Measurements from ENCODE around the gene MRPL51.
"Not testable (repeated sequence)": the region's sequence is repeated elsewhere in the genome, so short reads cannot be mapped to it uniquely, and the experiment has no call there.

The MRPL51 gene

GRCh38 chr12:6478416-6478815, 14.6 kb downstream of the MRPL51 start:
- H3K79me2 ChIP-seq (ENCODE audit: control insufficient read depth, insufficient read depth, low read length, unreplicated experiment): no peaks in the 10 kb centered on the region
- H2AFZ ChIP-seq (ENCODE audit: low read length, unreplicated experiment): no peak overlapping the region
- H3K27ac ChIP-seq (ENCODE audit: low read depth, low read length): no peak overlapping the region
- H3K4me3 ChIP-seq (ENCODE audit: low read depth, low read length): no peak overlapping the region
- H3K4me1 ChIP-seq (ENCODE audit: control insufficient read depth, insufficient read depth, low read length, unreplicated experiment): peaks cover 9% of the 10 kb centered on the region
- H3K36me3 ChIP-seq (ENCODE audit: insufficient read depth, low read length): no peaks in the 10 kb centered on the region
- no peaks in the 10 kb centered on the region for H3K27me3 ChIP-seq (ENCODE audit: insufficient read depth, low read length)

GRCh38 chr12:6477601-6478377, 15.3 kb downstream of the MRPL51 start:
- not testable (repeated sequence) for H3K4me3 ChIP-seq (ENCODE audit: low read depth, low read length); H3K36me3 ChIP-seq (ENCODE audit: insufficient read depth, low read length); H3K79me2 ChIP-seq (ENCODE audit: control insufficient read depth, insufficient read depth, low read length, unreplicated experiment); H3K4me1 ChIP-seq (ENCODE audit: control insufficient read depth, insufficient read depth, low read length, unreplicated experiment); H3K27me3 ChIP-seq (ENCODE audit: insufficient read depth, low read length); H2AFZ ChIP-seq (ENCODE audit: low read length, unreplicated experiment); H3K27ac ChIP-seq (ENCODE audit: low read depth, low read length)

- H2AFZ ChIP-seq (ENCODE audit: low read length, unreplicated experiment): peak overlapping the region; percentile 35
- no peaks in the 10 kb centered on the region for H3K36me3 ChIP-seq (ENCODE audit: insufficient read depth, low read length)
- H3K79me2 ChIP-seq (ENCODE audit: control insufficient read depth, insufficient read depth, low read length, unreplicated experiment): no peaks in the 10 kb centered on the region
- H3K4me1 ChIP-seq (ENCODE audit: control insufficient read depth, insufficient read depth, low read length, unreplicated experiment): peaks cover 14% of the 10 kb centered on the region
- no peaks in the 10 kb centered on the region for H3K27me3 ChIP-seq (ENCODE audit: insufficient read depth, low read length)
- no peak overlapping the region for H3K4me3 ChIP-seq (ENCODE audit: low read depth, low read length)
- 0 out of 2 replicates have a peak overlapping the region, but pooled peaks have one; percentile 15 for H3K27ac ChIP-seq (ENCODE audit: low read depth, low read length)
These were observed 16.6 kb downstream of the MRPL51 start for GRCh38 chr12:6476489-6476888.

GRCh38 chr12:6475233-6475975, 17.7 kb downstream of the MRPL51 start:
- H3K27ac ChIP-seq (ENCODE audit: low read depth, low read length); H3K27me3 ChIP-seq (ENCODE audit: insufficient read depth, low read length); H3K79me2 ChIP-seq (ENCODE audit: control insufficient read depth, insufficient read depth, low read length, unreplicated experiment); H3K4me3 ChIP-seq (ENCODE audit: low read depth, low read length); H3K36me3 ChIP-seq (ENCODE audit: insufficient read depth, low read length); H2AFZ ChIP-seq (ENCODE audit: low read length, unreplicated experiment): not testable (repeated sequence)
- peaks cover 18% of the 10 kb centered on the region for H3K4me1 ChIP-seq (ENCODE audit: control insufficient read depth, insufficient read depth, low read length, unreplicated experiment)

GRCh38 chr12:6472491-6472890, 20.6 kb downstream of the MRPL51 start:
- Histone ChIP-seq H2AFZ (ENCODE audit: low read length, unreplicated experiment) (no peak overlapping the region), H3K36me3 (ENCODE audit: insufficient read depth, low read length) (no peaks in the 10 kb centered on the region), H3K4me1 (ENCODE audit: control insufficient read depth, insufficient read depth, low read length, unreplicated experiment) (peaks cover 36% of the 10 kb centered on the region), H3K4me3 (ENCODE audit: low read depth, low read length) (no peak overlapping the region), H3K27me3 (ENCODE audit: insufficient read depth, low read length) (no peaks in the 10 kb centered on the region), H3K79me2 (ENCODE audit: control insufficient read depth, insufficient read depth, low read length, unreplicated experiment) (peaks cover 20% of the 10 kb centered on the region), H3K27ac (ENCODE audit: low read depth, low read length) (no peak overlapping the region)

GRCh38 chr12:6471989-6472360, 21.1 kb downstream of the MRPL51 start:
- Histone ChIP-seq H3K4me1 (ENCODE audit: control insufficient read depth, insufficient read depth, low read length, unreplicated experiment) (peaks cover 36% of the 10 kb centered on the region), H3K27me3 (ENCODE audit: insufficient read depth, low read length) (no peaks in the 10 kb centered on the region), H3K27ac (ENCODE audit: low read depth, low read length) (no peak overlapping the region), H3K36me3 (ENCODE audit: insufficient read depth, low read length) (no peaks in the 10 kb centered on the region), H2AFZ (ENCODE audit: low read length, unreplicated experiment) (no peak overlapping the region), H3K79me2 (ENCODE audit: control insufficient read depth, insufficient read depth, low read length, unreplicated experiment) (peaks cover 20% of the 10 kb centered on the region), H3K4me3 (ENCODE audit: low read depth, low read length) (no peak overlapping the region)

GRCh38 chr12:6470375-6471163, 22.5 kb downstream of the MRPL51 start, which contains the start of gene VAMP1:
TSS of gene VAMP1 (minus strand) at chr12:6470677. CDS start at chr12:6470531, 146 bp downstream.
- Histone ChIP-seq H3K4me3 (ENCODE audit: low read depth, low read length) (peak within 1 kb of the TSS; percentile 95), H3K27ac (ENCODE audit: low read depth, low read length) (peak within 1 kb of the TSS; percentile 69), H3K27me3 (ENCODE audit: insufficient read depth, low read length) (no peaks in the 10 kb centered on the region), H3K36me3 (ENCODE audit: insufficient read depth, low read length) (no peaks in the 10 kb centered on the region), H3K4me1 (ENCODE audit: control insufficient read depth, insufficient read depth, low read length, unreplicated experiment) (peaks cover 27% of the 10 kb centered on the region), H3K79me2 (ENCODE audit: control insufficient read depth, insufficient read depth, low read length, unreplicated experiment) (peaks cover 26% of the 10 kb centered on the region), H2AFZ (ENCODE audit: low read length, unreplicated experiment) (peak within 1 kb of the TSS; percentile 66)

- Histone ChIP-seq H2AFZ (ENCODE audit: low read length, unreplicated experiment) (peak overlapping the region; percentile 58), H3K4me3 (ENCODE audit: low read depth, low read length) (peak overlapping the region; percentile 95), H3K79me2 (ENCODE audit: control insufficient read depth, insufficient read depth, low read length, unreplicated experiment) (peaks cover 26% of the 10 kb centered on the region), H3K36me3 (ENCODE audit: insufficient read depth, low read length) (peaks cover 3% of the 10 kb centered on the region; the same call in 1 of the 2 replicates), H3K4me1 (ENCODE audit: control insufficient read depth, insufficient read depth, low read length, unreplicated experiment) (peaks cover 27% of the 10 kb centered on the region), H3K27me3 (ENCODE audit: insufficient read depth, low read length) (no peaks in the 10 kb centered on the region), H3K27ac (ENCODE audit: low read depth, low read length) (peak overlapping the region; percentile 69; the same call in 1 of the 2 replicates)
These were observed 23.3 kb downstream of the MRPL51 start for GRCh38 chr12:6469609-6470374.

- Histone ChIP-seq H3K27ac (ENCODE audit: low read depth, low read length) (no peak overlapping the region), H3K36me3 (ENCODE audit: insufficient read depth, low read length) (peaks cover 4% of the 10 kb centered on the region; the same call in 1 of the 2 replicates), H3K27me3 (ENCODE audit: insufficient read depth, low read length) (no peaks in the 10 kb centered on the region), H3K79me2 (ENCODE audit: control insufficient read depth, insufficient read depth, low read length, unreplicated experiment) (peaks cover 26% of the 10 kb centered on the region), H3K4me1 (ENCODE audit: control insufficient read depth, insufficient read depth, low read length, unreplicated experiment) (peaks cover 27% of the 10 kb centered on the region), H2AFZ (ENCODE audit: low read length, unreplicated experiment) (no peak overlapping the region), H3K4me3 (ENCODE audit: low read depth, low read length) (peak overlapping the region; percentile 95)
These were observed 24.0 kb downstream of the MRPL51 start for GRCh38 chr12:6469092-6469491.

- Histone ChIP-seq H3K27me3 (ENCODE audit: insufficient read depth, low read length) (no peaks in the 10 kb centered on the region), H3K36me3 (ENCODE audit: insufficient read depth, low read length) (peaks cover 5% of the 10 kb centered on the region; the same call in 1 of the 2 replicates), H3K4me1 (ENCODE audit: control insufficient read depth, insufficient read depth, low read length, unreplicated experiment) (peaks cover 27% of the 10 kb centered on the region), H3K4me3 (ENCODE audit: low read depth, low read length) (peak overlapping the region; percentile 95; the same call in 1 of the 2 replicates), H3K79me2 (ENCODE audit: control insufficient read depth, insufficient read depth, low read length, unreplicated experiment) (peaks cover 26% of the 10 kb centered on the region), H3K27ac (ENCODE audit: low read depth, low read length) (no peak overlapping the region), H2AFZ (ENCODE audit: low read length, unreplicated experiment) (no peak overlapping the region)
These were observed 24.8 kb downstream of the MRPL51 start for GRCh38 chr12:6468283-6468575.
